Stimulated activated CD4-positive, alpha-beta T cell treated with anti-CD3 and anti-CD28 coated beads, TNF-alpha, amount 100 ng/mL, for 1 hour (primary cell): ENCODE results near the gene F2RL1.
A peak's percentile ranks its signal among the peaks of the same experiment; 100 is the strongest.
"Not testable (repeated sequence)": the region's sequence is repeated elsewhere in the genome, so short reads cannot be mapped to it uniquely, and the experiment has no call there.

ENCODE experiments used
- DNase-seq, 3 donors: peaks; one replicate each; pipeline ENCODE4 v3.0.0-alpha.2; 2020; ENCODE audit warnings: low read depth in 3 of 3, low spot score in 1 of 3

Gene F2RL1

DNA sequence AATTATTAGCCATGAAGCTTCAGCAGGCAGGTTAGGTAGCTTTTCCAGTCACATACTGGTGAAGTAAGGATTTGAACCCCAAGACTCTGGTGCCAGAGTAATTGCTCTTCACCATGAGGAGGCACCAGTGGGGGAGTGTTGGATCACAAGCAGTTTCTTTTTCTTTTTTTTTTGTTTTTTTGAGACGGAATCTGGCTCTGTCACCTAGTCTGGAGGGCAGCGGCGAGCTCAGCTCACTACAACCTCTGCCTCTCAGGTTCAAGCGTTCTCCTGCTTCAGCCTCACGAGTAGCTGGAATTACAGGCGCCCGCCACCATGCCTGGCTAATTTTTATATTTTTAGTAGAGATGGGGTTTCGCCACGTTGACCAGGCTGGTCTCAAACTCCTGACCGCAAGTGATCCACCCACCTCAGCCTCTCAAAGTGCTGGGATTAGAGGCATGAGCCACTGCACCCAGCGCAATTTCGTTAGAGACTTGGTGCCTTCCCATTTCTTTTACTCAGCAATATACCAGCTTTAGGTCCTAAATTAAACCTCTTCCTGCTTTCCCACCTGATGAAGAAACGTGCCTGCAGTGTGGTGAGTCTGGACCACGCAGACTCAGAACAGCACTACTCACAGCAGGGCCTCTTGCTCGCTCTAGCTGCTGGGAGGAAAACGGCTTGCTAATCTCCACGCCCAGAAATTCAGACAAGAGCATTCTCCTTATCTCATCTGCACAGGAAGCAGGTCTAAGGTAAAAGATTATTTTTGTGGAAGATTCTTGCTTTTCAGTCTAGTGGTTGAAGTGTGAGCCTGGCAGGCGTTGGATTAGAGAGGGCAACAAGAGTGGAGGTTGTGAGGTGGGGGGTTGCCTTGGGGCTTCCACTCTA lies 30.8 kb downstream of the F2RL1 start, which contains the start of gene S100Z:
Gene S100Z (plus strand): TSS at position 596 of the 873 bp plus-strand sequence. CDS start 25,346 bp downstream, outside the sequence.
- peak in 1 of 3 donors; percentile 3 for DNase-seq

DNA sequence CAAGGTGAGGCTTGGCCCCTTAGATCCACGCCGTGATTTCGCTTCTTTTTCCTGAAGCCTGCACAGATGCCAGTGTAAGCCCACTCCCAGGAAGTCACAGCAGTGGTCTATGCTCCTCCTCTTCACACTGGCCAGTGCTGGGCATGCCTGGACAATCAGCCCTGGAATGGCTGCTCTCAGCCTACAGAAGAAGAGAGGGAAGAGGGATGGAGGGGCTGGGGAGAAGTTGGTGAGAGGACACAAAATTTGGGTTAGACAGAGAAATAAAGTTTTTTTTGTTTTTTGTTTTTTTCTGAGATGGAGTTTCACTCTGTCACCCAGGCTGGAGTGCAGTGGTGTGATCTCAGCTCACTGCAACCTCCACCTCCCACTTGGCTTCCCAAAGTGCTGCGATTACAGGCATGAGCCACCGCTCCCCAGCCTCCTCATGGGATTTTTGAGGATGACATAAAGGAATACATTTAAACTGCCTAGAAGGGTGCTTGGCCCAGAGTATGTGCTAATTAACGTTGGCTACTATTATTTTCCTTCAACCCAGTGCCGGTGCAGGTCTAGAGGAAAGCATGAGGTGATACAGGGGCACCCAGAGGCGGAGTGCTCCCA lies 31.8 kb downstream of the F2RL1 start:
- no peak for DNase-seq

DNA sequence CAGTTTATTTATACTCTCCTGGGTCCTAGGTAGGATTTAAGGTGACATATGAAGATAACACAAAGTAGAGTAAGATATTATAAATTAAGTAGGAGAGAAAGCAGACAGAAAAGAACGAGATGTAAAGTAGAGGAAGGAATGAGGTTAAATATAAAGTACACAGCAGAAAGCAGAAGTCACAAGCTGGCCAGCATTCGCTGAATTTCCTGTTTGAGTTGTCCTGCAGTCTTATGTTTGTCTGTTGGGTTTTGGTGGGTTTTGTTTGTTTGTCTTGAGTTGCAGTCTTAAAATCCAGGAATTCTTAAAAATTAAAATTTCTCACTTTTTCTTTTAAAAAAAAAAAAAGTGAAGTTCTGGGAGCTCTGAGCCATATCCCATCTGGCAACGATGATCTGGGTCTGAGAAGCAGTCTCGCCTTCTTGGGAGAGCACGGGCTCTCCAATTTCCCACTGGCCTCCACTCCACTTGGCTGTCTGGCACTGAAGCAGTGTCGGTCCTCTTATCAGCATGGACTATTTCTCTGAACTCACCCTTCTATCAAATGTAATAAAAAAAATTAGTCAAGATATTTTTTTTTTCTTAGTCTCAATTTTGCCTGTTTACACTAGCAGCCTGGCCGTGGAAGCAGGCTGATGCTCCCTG lies 33.0 kb downstream of the F2RL1 start:
- DNase-seq, result no peak

DNA sequence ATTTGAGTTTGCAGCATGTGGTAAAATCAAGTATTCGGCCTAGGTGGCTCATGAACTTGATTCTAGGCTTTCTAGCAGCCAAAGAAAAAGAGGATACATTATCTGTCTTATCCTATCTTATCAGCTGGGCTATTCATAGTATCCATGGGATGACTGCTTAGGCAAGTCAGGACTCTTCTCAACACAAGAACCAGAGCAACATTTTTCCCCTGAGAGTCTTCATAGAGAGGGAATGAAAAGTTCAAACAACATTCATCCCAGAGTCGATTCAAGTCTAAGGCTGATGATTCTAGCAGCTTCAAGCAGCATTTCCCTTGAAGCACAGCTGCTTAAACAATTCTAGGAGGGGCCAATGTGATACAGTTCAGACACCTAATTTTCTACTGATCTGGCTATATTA lies 33.9 kb downstream of the F2RL1 start:
- no peak for DNase-seq

DNA sequence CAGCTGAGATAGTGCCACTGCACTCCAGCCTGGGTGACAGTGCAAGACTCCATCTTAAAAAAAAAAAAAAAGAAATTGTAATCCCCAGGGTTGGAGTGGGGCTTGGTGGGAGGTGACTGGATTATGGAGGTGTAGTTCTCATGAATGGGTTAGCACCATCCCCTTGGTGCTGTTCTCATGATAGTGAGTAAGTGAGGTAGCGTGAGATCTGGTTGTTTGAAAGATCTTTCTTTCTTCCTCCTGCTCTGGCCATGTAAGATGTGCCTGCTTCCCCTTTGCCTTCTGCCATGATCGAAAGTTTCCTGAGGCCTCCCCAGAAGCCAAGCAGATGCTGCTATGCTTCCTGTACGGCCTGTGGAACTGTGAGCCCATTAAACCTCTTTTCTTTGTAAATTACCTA lies 34.9 kb downstream of the F2RL1 start:
- DNase-seq, result not testable (repeated sequence)

DNA sequence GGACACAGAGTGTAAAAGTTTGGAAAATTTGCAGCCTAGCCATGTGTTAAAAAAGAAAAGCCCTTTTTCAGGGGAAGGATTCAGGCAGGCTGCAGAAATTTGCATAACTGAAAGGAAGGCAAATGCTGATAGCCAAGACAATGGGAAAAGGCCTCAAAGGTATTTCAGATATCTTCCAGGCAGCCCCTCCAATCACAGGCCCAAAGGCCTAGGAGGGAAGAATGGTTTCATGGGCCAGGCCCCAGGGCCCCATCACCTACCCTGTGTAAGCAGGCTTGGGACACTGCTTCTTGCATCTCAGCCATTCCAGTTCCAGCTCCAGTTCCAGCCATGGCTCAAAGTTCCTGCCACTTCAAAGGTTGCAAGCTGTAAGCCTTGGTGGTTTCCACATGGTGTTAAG lies 35.8 kb downstream of the F2RL1 start:
- DNase-seq, result no peak

DNA sequence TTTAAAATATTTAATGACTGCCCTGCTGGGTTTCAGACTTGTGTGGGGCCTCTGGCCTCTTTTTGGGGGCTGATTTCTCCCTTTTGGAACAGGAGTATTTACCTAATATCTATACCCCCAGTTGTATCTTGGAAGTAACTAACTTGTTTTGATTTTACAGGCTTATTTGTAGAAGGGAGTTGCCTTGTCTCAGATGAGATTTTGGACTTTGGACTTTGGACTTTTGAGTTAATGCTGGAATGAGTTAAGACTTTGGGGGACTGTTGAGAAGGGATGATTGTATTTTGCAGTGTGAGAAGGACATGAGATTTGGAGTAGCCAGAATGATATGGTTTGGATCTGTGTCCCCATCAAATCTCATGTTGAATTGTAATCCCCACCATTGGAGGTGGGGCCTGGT lies 36.7 kb downstream of the F2RL1 start:
- DNase-seq, result not testable (repeated sequence)

DNA sequence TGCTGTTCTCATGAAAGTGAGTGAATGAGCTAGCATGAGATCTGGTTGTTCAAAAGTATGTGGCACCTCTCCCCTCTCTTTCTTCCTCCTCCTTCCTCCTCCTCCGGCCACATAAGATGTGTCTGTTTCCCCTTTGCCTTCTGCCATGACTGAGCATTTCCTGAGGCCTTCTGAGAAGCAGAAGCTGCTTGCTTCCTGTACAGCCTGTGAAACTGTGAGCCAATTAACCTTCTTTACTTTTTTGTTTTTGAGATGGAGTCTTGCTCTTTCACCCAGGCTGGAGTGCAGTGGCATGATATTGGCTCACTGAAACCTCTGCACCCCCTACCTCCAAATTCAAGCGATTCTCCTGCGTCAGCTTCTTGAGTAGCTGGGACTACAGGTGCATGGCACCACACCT lies 37.1 kb downstream of the F2RL1 start:
- no peak for DNase-seq

DNA sequence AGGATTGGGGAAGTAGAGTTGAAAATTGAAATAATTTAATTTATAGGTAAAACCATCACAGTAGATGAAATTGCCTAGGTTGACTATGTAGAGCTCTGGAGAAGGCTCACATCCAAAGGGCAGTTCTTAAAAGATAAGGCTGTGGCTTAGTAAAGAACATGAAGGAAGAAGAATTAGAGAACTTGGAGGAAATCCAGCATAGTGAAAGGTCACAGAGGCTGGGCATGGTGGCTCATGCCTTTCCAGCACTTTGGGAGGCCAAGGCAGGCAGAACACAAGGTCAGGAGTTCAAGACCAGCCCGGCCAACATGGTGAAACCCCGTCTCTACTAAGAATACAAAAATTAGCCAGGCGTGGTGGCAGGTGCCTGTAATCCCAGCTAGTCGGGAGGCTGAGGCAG lies 38.0 kb downstream of the F2RL1 start:
- DNase-seq, result not testable (repeated sequence)

DNA sequence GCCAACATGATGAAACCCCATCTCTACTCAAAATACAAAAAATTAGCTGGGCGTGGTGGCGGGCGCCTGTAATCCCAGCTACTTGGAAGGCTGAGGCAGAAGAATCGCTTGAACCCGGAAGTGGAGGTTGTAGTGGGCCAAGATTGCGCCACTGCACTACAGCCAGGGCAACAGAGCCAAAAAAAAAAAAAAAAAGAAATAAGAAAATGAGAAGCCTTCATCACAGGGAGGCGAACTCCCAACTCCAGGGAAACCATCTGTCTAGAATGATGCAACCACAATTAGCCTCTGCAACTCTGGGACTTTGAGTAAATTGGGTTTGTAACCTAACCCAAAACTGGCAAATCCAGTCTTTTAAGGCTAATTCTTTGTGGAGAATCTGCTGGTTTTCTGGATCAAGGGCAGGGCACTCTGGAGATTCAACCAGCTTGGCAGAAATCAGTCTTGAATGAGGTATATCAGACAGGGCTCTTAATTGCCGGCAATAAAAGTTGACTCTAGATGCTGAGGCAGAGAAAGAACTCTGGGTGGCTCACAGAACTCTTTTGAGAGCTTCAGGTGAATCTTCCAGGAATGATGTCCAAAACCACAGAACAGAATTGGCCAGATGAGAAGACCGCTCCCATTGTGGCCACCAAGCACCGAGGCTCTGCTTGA lies 40.9 kb downstream of the F2RL1 start:
- no peak for DNase-seq

DNA sequence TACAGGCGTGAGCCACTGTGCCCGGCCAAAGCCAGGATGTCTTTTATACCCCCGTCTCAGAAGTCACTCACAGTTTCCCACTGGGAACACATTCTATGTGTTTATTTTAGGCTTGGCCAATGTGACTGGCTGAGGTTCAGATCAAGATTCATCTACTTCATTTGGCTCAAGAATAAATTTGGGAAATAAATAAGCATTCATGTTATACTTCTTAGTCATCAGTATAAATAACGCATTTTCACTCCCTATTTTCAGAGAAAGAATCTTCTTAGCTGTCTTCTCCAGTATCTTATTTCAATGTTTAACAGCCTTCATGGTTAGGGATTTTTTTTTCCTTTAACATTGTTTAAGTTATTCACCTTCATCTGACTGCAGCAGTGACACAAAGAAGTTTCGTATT lies 42.8 kb downstream of the F2RL1 start:
- DNase-seq, result no peak

DNA sequence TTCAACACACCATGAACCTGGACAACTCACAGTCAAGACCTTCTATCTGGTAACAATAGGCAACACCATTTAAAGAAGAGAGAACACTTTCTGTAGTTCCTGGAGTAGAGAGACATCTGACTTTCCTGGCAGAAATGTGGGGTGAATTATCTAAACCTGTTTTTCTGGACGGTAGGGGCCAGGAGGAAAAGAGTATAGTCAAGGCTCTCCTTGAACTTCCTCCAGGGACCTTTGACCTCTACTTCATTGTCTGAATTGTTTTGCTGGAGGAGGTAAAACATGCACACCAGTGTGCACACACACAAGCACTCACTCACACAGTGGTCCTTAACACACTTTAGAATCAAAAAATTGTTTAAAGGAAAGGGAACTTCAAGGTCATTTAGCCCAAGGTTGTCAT lies 44.2 kb downstream of the F2RL1 start:
- no peak for DNase-seq

DNA sequence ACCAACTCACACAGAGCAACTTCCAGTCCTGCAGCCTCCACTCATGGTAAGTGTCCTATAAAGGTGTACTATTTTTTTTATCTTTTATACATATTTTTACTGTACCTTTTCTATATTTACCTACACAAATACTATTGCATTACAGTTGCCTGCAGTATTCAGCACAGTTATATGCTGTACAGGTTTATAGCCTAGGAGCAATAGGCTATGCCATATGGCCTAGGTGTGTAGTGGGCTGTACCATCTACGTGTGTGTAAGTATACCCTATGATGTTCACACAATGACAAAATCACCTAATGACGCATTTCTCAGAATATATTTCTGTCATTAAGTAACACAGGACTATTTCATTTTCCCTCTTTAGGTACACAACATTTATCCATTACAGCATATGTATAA lies 47.7 kb downstream of the F2RL1 start:
- no peak for DNase-seq

DNA sequence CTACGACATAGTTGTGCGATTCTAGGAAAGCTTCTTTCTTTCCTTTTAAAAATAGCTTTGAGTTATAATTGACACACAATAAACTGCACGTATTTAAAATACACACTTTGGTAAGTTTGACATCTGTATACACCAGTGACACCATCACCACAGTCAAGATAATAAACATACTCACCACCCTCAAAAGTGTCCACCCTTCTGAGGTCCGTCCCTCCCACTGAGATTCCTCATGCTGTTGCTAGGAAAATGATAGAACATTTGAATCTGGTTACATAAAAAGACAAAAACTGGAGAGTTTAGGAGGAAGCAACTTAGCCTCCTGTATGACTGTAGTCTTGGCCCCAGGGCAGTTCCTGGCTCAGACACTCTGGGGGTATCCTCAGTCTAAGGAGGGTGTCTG lies 48.2 kb downstream of the F2RL1 start:
- DNase-seq, result no peak

DNA sequence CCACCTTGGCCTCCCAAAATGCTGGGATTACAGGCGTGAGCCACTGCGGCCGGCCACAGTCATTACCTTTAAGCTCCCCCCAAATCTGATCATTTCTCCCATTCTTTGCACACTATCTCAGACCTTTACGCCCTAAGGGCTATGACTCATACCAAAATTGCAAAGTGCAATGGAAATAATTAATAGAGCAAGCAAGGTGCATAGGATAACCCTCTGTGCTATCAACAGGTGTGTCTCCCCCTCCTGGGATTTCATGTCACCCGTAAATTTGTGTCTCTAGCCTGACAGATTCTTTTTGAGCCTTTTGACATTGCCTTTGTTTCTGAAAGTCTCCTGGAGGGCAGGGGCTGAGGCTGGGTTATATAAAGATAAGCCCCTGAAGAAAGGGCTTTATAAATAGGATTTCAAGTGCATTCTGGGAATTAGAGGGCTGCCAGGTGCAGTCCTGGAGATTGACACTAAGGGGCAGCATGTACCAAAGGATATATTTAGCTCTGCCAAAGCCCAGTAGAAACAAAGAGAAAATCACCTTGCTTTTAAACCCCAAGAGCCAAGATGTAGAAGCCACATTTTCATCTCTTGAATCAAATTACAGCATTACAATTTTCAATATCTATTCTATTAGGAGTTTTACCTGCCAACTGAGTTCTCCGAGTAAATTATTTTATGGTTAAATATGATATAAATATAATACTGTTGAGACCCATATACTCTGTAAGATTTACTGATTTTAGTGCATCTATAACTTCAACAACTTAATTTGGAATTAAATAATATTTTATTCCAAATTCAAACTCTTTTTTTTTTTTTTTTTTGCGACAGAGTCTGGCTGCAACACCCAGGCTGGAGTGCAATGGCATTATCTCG lies 49.2 kb downstream of the F2RL1 start:
- peak; percentile 4 to 46 (median 29) for DNase-seq

DNA sequence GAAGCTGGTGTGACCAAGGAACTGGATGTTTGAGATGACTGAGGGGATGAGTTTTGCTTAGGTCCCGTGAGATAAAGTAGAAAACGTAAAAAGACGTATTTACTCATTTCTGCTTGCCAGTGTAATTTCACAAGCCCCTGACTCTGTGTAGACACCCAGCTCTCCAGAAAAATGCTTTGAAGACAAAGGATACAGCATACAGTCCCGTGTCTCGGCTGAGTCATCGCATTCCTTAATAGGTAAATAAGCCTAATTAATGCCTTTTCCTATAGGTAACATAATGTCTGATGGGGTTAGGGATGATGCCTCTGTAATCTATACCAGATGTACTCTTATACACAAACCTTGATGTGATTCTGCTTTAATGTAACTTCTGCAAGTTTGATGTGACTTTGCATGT lies 51.2 kb downstream of the F2RL1 start:
- no peak for DNase-seq

DNA sequence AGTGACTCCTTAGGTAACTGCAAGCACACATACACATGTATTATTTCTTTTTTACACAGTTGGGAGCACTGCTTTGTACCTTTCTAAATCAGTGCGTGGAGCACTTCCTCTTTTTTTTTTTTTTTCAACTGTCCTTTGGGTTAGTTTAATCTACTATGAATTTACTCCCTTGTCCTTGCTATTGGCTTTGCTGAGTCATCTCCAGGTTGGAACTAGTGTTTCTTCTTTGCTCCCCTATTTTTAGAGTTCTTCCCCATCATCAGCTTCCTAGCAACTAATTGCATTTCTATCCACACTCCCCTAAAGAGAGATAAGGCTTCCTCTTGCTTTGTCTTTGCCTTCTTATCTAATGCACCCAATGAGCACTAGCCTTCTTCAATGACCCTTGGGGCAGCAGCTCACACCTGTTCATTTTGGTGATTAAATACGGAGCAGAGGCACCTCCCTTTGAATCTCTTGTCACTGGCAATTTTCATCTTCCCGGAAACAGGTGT lies 55.3 kb downstream of the F2RL1 start:
- no peak for DNase-seq
